SJSA1 (cell line): ENCODE measurements around the gene FANCD2OS. TPM values are rescaled to one million over a fixed set of nuclear protein-coding genes. Genes with fewer than 3 reads are reported as not detected.
"Not testable (repeated sequence)": the region's sequence is repeated elsewhere in the genome, so short reads cannot be mapped to it uniquely, and the experiment has no call there.

Experiments
- DNase-seq, 2 experiments: peaks; one replicate each; pipeline ENCODE4 v3.0.0-alpha.2; 2015 to 2020; ENCODE audit warnings: low spot score in 2 of 2, low read depth in 1 of 2
- H3K27ac ChIP-seq: fragments of 250-450 bp; sonication (Bioruptor Pico); 2 replicates; pipeline ENCODE4 v1.5.1; 2020; ENCODE audit warnings: mild to moderate bottlenecking, moderate library complexity
- H3K27me3 ChIP-seq: fragments of 250-450 bp; sonication (Bioruptor Pico); replicated peaks from 2 replicates; pipeline ENCODE4 v1.5.1; 2020; ENCODE audit warnings: mild to moderate bottlenecking, moderate library complexity
- H3K36me3 ChIP-seq: fragments of 250-450 bp; sonication (Bioruptor Pico); 2 replicates; pipeline ENCODE4 v1.5.1; 2020; ENCODE audit warnings: mild to moderate bottlenecking
- H3K4me1 ChIP-seq: fragments of 250-450 bp; sonication (Bioruptor Pico); replicated peaks from 2 replicates; pipeline ENCODE4 v1.6.1; 2021; ENCODE audit warnings: mild to moderate bottlenecking
- H3K4me3 ChIP-seq: fragments of 250-450 bp; sonication (Bioruptor Pico); 2 replicates; pipeline ENCODE4 v1.5.1; 2020; ENCODE audit warnings: mild to moderate bottlenecking
- H3K9me3 ChIP-seq: fragments of 250-450 bp; sonication (Bioruptor Pico); replicated peaks from 2 replicates; pipeline ENCODE4 v1.5.1; 2020; ENCODE audit warnings: mild to moderate bottlenecking
- total RNA-seq: library from RNA; depleted of rRNA; stranded (reverse); fragments of >200 nt; shearing (Covaris generic); gene quantifications from 2 replicates; pipeline ENCODE4 v1.2.3, GENCODE V29; 2014; rRNA removed

Gene FANCD2OS
- total RNA-seq, 1 experiment from 2014 or later = not detected

GRCh38 chr3:10081871-10082270 lies 26.2 kb downstream of the FANCD2OS start:
- no peak overlapping the region for H3K27ac ChIP-seq
- H3K27me3 ChIP-seq = no peaks in the 10 kb centered on the region
- no peak overlapping the region for H3K4me3 ChIP-seq
- H3K9me3 ChIP-seq = no peaks in the 10 kb centered on the region
- peaks cover 47% of the 10 kb centered on the region for H3K36me3 ChIP-seq
- DNase-seq = no peak
- H3K4me1 ChIP-seq = no peaks in the 10 kb centered on the region

- DNase-seq = no peak
- Histone ChIP-seq H3K36me3 (peaks cover 12% of the 10 kb centered on the region; the same call in 1 of the 2 replicates), H3K4me3 (no peak overlapping the region), H3K9me3 (no peaks in the 10 kb centered on the region), H3K27me3 (no peaks in the 10 kb centered on the region), H3K4me1 (no peaks in the 10 kb centered on the region), H3K27ac (no peak overlapping the region)
Observed at GRCh38 chr3:10074666-10075065, 33.4 kb downstream of the FANCD2OS start.

GRCh38 chr3:10070077-10070476 lies 38.0 kb downstream of the FANCD2OS start:
- peaks cover 14% of the 10 kb centered on the region for H3K36me3 ChIP-seq
- H3K27ac ChIP-seq, H3K27me3 ChIP-seq, DNase-seq, H3K9me3 ChIP-seq, H3K4me3 ChIP-seq, H3K4me1 ChIP-seq: not testable (repeated sequence)

- H3K9me3 ChIP-seq = no peaks in the 10 kb centered on the region
- peaks cover 3% of the 10 kb centered on the region; the same call in 1 of the 2 replicates for H3K36me3 ChIP-seq
- DNase-seq = no peak
- H3K4me3 ChIP-seq = no peak overlapping the region
- H3K27me3 ChIP-seq = no peaks in the 10 kb centered on the region
- H3K27ac ChIP-seq = no peak overlapping the region
- no peaks in the 10 kb centered on the region for H3K4me1 ChIP-seq
Observed at GRCh38 chr3:10055097-10055496, 53.0 kb downstream of the FANCD2OS start.

Other genes starting within 250 kb of the FANCD2OS start
- not detected in 2 replicates for gene CIDEC, start 228.0 kb downstream of the FANCD2OS start, total RNA-seq
- 17.2 and 21.2 TPM in 2 replicates for gene JAGN1, start 217.6 kb downstream of the FANCD2OS start, total RNA-seq
- gene IL17RE, start 205.4 kb downstream of the FANCD2OS start, total RNA-seq = 0.37 and 0.56 TPM in 2 replicates
- 12.6 and 19.5 TPM in 2 replicates for gene IL17RC, start 191.2 kb downstream of the FANCD2OS start, total RNA-seq
- 11.7 and 13.0 TPM in 2 replicates for gene CRELD1, start 174.4 kb downstream of the FANCD2OS start, total RNA-seq
- gene PRRT3, start 155.8 kb downstream of the FANCD2OS start, total RNA-seq = 0.25 and 0.58 TPM in 2 replicates
- gene EMC3, start 121.4 kb downstream of the FANCD2OS start, total RNA-seq = 34.6 and 86.3 TPM in 2 replicates
- 30.0 and 36.7 TPM in 2 replicates for gene FANCD2, start 81.8 kb downstream of the FANCD2OS start, total RNA-seq
- gene BRK1, start 7.4 kb upstream of the FANCD2OS start, total RNA-seq = 46.7 and 112 TPM in 2 replicates
- 23.5 and 33.0 TPM in 2 replicates for gene VHL, start 33.5 kb upstream of the FANCD2OS start, total RNA-seq
- 2.8 and 4.7 TPM in 2 replicates for gene IRAK2, start 56.7 kb upstream of the FANCD2OS start, total RNA-seq
- gene TATDN2, start 140.2 kb upstream of the FANCD2OS start, total RNA-seq = 6.7 and 7.8 TPM in 2 replicates
- gene GHRL, start 184.7 kb upstream of the FANCD2OS start, total RNA-seq = 0.21 TPM in 1 of 2 replicates, not detected in the other
- 168 and 188 TPM in 2 replicates for gene SEC13, start 212.9 kb upstream of the FANCD2OS start, total RNA-seq